Adipocyte (in vitro differentiated cells): ENCODE measurements around the gene FAAP20.
A peak's percentile ranks its signal among the peaks of the same experiment; 100 is the strongest.

ENCODE experiments used
- DNase-seq: peaks from one replicate; pipeline ENCODE4 v3.0.0-alpha.2; 2015; ENCODE audit warnings: low read depth
- H3K27me3 ChIP-seq: replicated peaks from 2 replicates; pipeline ENCODE4 v1.7.0; 2013; ENCODE audit warnings: mild to moderate bottlenecking, low read length, moderate library complexity; ENCODE audit not compliant: control insufficient read depth, insufficient read depth
- H3K36me3 ChIP-seq: 2 replicates; pipeline ENCODE4 v1.7.0; 2013; ENCODE audit warnings: low read length, mild to moderate bottlenecking, moderate library complexity; ENCODE audit not compliant: control insufficient read depth, insufficient read depth, severe bottlenecking
- H3K4me1 ChIP-seq: 2 replicates; pipeline ENCODE4 v1.7.0; 2013; ENCODE audit warnings: mild to moderate bottlenecking, low read length, moderate library complexity; ENCODE audit not compliant: control insufficient read depth, insufficient read depth
- H3K4me3 ChIP-seq: 2 replicates; pipeline ENCODE4 v1.7.0; 2013; ENCODE audit warnings: mild to moderate bottlenecking, low read length, moderate library complexity
- H3K9ac ChIP-seq: 2 replicates; pipeline ENCODE4 v1.7.0; 2013; ENCODE audit warnings: mild to moderate bottlenecking, low read length, moderate library complexity
- H3K9me3 ChIP-seq: 2 replicates; pipeline ENCODE4 v1.7.0; 2013; ENCODE audit warnings: mild to moderate bottlenecking, low read length, moderate library complexity; ENCODE audit not compliant: control insufficient read depth

FAAP20 gene

GRCh38 chr1:2194319-2194897 is at the start of gene FAAP20:
Gene FAAP20 (minus strand): TSS chr1:2194772. CDS start chr1:2194749, 23 bp downstream.
- peak; percentile 92 for DNase-seq
- peaks cover 43% of the 10 kb centered on the region for H3K4me1 ChIP-seq

DNA sequence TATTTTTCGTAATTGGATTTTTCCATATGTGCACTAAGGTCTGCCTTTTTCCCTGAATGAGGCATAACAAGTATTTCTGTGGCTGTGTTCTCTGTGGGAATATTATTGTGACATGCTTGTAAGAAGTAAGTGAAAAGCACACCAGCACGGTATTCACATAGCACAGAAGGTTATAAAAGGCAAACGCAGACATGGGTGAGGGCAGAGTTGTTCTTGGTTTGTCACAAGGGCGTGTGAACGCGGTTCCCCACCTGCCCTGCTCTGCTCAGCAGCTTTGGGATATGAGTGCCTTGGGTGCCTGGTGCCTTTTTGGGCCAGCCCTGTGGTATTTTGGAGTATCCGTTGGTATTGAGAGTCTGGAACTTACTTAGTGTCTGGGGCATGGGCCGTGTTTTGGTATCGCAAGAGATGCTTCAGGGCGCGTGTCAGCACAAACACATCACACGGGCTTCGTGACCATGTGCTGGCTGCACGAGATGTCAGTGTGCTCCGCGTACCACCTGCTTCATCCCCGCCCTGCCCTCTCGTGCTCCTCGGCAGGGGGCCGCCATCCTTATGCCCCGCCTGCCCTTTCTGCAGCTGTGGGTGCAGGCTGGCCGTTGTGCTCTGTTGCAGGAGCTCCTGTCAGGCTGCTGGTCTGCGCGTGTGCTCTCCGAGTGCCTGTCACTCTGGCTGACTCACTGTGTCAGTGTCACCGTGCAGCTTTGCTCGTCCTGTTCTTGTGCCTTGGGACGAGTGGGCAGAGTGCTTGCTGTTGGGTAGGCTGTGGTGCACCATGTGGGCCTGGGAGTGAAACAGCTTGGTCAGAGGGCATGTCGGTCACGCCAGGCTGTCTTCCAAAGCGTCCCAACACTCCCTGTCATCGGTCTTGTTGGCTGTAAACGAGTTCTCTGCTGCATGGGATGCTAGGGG is 48.5 kb upstream of the FAAP20 start:
- peaks cover 73% of the 10 kb centered on the region for H3K4me1 ChIP-seq
- DNase-seq: no peak
- peaks cover 4% of the 10 kb centered on the region for H3K36me3 ChIP-seq
- H3K9me3 ChIP-seq: no peaks in the 10 kb centered on the region
- H3K4me3 ChIP-seq: no peak overlapping the region
- H3K27me3 ChIP-seq: no peaks in the 10 kb centered on the region
- H3K9ac ChIP-seq: peak overlapping the region; percentile 5

More at GRCh38 chr1:2194319-2194897, at the start of gene FAAP20:
- peak within 1 kb of the TSS; percentile 81 for H3K4me3 ChIP-seq
- H3K36me3 ChIP-seq: no peaks in the 10 kb centered on the region
- no peaks in the 10 kb centered on the region for H3K9me3 ChIP-seq
- H3K9ac ChIP-seq: peak within 1 kb of the TSS; percentile 83
- H3K27me3 ChIP-seq: no peaks in the 10 kb centered on the region

- H3K4me1 ChIP-seq: peaks cover 74% of the 10 kb centered on the region
- no peaks in the 10 kb centered on the region for H3K9me3 ChIP-seq
- no peak for DNase-seq
- H3K4me3 ChIP-seq: no peak overlapping the region
- no peak overlapping the region for H3K9ac ChIP-seq
- H3K27me3 ChIP-seq: no peaks in the 10 kb centered on the region
- H3K36me3 ChIP-seq: peaks cover 4% of the 10 kb centered on the region
Measured at GRCh38 chr1:2241820-2242219, 47.2 kb upstream of the FAAP20 start.

DNA sequence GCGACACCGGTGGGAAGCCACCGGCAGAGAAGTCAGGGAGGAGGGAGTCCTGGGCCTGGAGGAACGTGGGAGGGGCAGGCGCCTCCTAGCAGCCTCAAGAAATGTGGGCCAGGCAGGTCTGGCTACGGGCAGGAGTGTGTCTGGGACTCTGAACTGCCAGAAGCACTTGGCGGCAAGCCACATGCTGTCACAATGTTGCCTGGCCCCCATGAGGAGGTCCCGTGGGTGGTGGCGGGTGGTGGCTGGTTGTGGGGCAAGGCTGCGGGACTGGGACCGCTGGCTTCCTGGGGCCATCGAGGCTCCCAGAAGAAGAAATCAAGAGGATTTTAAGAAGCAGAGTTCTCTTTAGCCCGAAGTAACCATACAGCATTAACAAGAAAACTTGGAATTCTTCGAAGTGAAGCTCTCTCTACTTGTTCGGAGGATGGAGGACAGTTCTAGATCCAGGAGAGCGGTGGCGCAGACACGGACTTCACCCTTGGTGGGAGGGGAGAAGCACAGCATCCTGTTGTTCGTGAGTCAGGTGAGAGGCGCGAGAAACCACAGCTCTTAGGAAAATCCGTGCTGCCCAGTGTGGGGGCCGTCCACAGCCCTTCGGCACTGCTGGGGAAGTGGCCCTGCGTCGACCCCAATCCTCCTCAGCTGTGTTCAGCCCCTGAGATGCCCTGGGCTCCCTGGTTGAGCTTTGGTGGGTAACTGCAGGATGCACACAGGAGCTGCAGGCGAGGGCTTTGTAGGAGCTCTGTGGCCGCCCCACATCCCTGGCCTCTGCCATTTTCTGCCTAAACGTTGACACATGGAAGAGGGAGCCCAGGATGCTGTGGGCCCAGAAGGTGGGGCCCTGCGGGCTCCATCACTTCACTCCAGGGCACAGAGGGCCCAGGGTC is 45.9 kb upstream of the FAAP20 start:
- H3K9ac ChIP-seq: peak overlapping the region; percentile 56
- DNase-seq: peak; percentile 61

DNA sequence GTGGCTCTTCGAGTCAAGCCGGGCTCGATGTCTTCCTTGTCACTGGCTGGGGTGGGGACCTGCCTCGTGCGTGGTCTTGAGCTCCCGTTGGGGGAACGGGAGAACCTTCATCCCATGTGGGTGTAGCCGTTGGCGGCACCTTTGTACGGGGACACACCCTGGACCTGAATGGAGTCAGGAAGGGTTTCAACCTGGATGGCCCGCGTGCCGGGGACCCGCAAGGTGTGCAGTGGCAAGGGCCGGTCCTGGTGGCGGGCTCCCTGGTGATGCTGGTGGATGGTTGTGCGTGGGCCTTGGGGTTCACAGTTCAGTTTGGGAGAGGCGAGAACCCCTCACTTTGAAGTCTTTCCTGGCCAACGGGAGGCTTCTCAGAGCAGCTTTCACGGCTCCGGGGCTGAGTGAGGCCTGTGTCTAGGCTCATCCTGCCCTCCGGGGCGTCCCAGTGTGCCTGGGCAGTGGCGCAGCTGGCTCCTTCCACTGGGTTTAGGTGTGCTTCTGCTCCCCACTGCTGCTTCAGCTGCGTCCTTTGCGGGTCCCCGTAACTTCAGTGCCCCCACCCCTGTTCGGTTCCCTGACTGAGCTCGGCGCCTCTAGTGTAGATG is 44.9 kb upstream of the FAAP20 start:
- no peak overlapping the region for H3K4me3 ChIP-seq
- H3K36me3 ChIP-seq: peaks cover 4% of the 10 kb centered on the region
- no peaks in the 10 kb centered on the region for H3K27me3 ChIP-seq
- DNase-seq: no peak
- peaks cover 82% of the 10 kb centered on the region for H3K4me1 ChIP-seq
- peak overlapping the region; percentile 56 for H3K9ac ChIP-seq
- no peaks in the 10 kb centered on the region for H3K9me3 ChIP-seq

More for the DNA sequence above, 45.9 kb upstream of the FAAP20 start:
- peaks cover 73% of the 10 kb centered on the region for H3K4me1 ChIP-seq
- no peak overlapping the region for H3K4me3 ChIP-seq
- peaks cover 4% of the 10 kb centered on the region for H3K36me3 ChIP-seq
- no peaks in the 10 kb centered on the region for H3K9me3 ChIP-seq
- H3K27me3 ChIP-seq: no peaks in the 10 kb centered on the region

GRCh38 chr1:2239013-2239370 is 44.4 kb upstream of the FAAP20 start:
- peaks cover 4% of the 10 kb centered on the region for H3K36me3 ChIP-seq
- H3K27me3 ChIP-seq: no peaks in the 10 kb centered on the region
- peaks cover 84% of the 10 kb centered on the region for H3K4me1 ChIP-seq
- no peak overlapping the region for H3K9ac ChIP-seq
- H3K4me3 ChIP-seq: no peak overlapping the region
- no peaks in the 10 kb centered on the region for H3K9me3 ChIP-seq
- DNase-seq: no peak

- H3K27me3 ChIP-seq: no peaks in the 10 kb centered on the region
- H3K4me3 ChIP-seq: no peak overlapping the region
- H3K36me3 ChIP-seq: peaks cover 4% of the 10 kb centered on the region
- H3K4me1 ChIP-seq: peaks cover 86% of the 10 kb centered on the region
- no peak for DNase-seq
- H3K9me3 ChIP-seq: no peaks in the 10 kb centered on the region
- peak overlapping the region; percentile 45 for H3K9ac ChIP-seq
Measured at GRCh38 chr1:2238361-2239012, 43.9 kb upstream of the FAAP20 start.

- peak overlapping the region; percentile 45 for H3K9ac ChIP-seq
- H3K4me3 ChIP-seq: no peak overlapping the region
- no peak for DNase-seq
- no peaks in the 10 kb centered on the region for H3K27me3 ChIP-seq
- H3K4me1 ChIP-seq: peaks cover 86% of the 10 kb centered on the region
- peaks cover 4% of the 10 kb centered on the region for H3K36me3 ChIP-seq
- H3K9me3 ChIP-seq: no peaks in the 10 kb centered on the region
Measured at GRCh38 chr1:2237773-2238172, 43.2 kb upstream of the FAAP20 start.

DNA sequence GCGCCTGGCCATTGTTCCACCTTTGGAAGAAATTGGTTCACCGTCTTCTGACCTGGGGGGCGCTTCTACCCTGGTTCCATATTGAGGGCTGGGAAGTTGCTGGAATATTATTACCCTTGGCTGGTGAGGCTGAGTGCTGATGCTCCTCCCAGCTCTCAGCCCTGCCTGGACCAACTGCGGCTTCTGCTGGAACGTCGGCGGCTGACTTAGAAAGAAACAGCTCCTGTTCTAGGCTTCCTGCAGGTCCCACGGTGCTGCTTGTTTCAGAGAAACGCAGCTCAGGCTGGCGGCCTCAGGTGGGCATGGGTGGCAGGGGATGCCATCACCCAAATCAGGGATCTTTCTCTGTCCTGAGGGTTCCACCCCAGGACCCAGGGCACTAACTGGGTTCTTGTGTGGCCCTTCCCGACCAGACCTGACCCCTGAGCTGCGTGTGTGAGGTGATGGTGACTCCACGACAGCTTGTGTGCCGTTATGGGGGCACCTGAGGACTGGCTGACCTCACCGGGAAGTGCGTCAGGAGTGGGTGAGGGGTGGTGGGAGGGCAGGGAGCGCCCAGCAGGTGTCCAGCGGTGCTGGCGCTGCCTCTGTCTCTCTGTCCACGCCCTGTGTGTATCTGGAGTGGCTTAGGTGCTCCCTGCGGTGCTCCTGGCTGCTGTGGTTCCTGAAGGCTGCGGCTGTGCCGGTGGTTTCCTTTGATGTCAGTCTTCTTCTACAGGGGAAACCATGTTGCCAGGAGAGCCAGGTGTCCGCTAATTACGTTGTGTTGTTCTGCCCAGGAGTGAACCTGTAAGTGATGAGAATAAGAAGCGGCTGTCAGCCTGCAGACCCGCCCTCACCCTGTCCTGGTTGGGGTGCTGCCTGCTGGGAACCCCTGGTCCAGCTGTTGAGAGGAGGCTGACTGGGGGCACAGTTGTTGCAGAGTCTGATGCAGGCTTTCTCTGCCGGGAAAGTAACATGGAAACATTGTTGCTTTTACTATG is 42.4 kb upstream of the FAAP20 start:
- H3K4me3 ChIP-seq: no peak overlapping the region
- peak overlapping the region; percentile 45 for H3K9ac ChIP-seq
- no peaks in the 10 kb centered on the region for H3K9me3 ChIP-seq
- H3K36me3 ChIP-seq: peaks cover 4% of the 10 kb centered on the region
- H3K4me1 ChIP-seq: peaks cover 85% of the 10 kb centered on the region
- no peak for DNase-seq
- H3K27me3 ChIP-seq: no peaks in the 10 kb centered on the region
